Superior temporal gyrus (tissue), 1 donor: ENCODE data around the gene GJB6.
A peak's percentile ranks its signal among the peaks of the same experiment; 100 is the strongest.

Experiments
- DNase-seq: peaks from one replicate; pipeline ENCODE4 v3.0.0-alpha.2; 2016; ENCODE audit errors: extremely low spot score

GJB6 gene

DNA sequence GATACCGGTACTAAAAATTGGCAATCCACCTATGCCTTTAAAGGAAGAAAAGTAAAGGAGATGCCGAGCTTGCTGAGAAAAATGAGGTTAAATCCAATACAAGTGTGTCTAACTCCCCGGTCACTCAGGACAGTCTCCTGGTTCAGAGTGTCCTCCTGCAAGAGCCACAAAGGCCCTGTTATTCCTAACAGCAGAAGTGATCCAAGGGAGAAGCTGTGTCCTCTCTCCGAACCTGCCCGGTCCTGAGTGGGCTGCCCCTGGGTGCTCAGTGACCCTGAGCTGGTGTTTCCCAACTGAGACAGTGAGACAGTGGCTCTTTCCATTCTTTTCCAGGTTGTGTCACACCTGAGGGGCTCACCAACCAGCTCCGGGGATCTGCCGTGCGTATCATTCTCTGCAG lies 4.8 kb downstream of the GJB6 start:
- DNase-seq, result no peak

DNA sequence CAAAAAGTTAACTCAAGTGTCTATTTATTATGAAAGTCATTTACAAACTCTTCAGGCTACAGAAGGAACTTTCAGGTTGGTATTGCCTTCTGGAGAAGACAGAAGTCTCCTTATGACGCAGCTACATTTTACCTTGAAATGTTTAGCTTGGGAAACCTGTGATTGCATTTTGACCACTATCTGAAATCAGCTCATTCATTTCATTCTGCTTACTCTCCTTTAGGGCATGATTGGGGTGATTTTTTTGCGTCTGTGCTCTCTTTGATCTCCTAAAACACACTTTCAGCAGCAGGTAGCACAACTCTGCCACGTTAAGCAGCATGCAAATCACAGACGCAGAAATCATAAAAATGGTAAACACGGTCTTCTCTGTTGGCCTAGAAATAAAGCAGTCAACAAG lies 9.6 kb downstream of the GJB6 start:
- no peak for DNase-seq

DNA sequence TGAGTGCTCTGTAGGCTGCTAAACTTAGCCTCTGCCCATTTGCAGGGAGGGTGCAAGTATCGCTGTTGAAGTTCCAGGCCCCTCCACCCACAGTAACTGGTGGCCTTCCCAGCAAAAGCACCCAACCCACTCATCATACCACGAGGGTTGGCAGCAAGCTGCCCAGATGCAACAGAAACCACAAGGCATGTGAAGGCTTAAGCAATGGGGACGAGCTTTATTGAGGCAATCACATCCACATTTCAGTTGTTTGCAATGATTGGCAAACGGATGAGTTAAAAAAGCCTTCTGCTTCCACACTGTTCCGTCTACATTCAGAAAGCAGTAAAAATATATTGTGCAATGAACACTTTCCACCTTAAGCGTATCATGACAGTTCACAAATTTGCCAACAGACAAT lies 10.3 kb downstream of the GJB6 start:
- DNase-seq, result no peak

DNA sequence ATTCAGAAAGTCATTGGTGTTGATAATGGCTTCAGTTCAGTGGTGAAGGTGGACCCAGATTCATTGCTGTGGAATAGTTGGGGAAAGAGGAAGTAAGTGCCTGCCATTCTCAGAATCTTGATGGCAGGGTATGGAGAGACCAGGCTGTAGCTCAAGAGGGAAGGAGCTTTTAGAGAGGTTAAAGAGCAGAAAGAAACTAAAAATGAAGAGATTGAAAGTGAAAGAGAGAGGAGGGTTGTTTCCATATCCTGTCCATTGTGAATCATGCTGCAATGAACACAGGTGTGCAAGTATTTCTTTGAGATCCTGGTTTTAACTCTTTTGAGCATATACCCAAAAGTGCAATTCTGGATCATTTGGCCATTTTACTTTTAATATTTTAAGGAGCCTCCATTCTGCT lies 12.5 kb downstream of the GJB6 start:
- DNase-seq, result no peak

DNA sequence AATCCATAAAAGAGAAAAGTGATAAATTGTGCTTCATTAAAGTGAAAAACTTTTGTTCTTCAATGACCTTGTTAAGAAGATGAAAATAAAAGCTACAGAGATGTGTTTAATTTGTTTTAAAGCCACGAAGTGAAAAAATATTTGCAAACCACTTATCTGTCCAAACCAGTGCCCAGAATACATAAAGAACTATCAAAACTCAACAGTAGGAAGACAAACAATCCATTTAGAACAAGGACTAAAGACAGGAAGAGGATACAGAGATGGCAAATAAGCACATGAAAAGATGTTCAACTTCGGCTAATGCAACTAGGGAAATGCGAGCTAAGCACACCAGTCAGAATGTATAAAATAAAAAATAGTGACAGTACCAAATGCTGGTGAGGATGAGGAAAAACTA lies 15.0 kb downstream of the GJB6 start:
- no peak for DNase-seq

DNA sequence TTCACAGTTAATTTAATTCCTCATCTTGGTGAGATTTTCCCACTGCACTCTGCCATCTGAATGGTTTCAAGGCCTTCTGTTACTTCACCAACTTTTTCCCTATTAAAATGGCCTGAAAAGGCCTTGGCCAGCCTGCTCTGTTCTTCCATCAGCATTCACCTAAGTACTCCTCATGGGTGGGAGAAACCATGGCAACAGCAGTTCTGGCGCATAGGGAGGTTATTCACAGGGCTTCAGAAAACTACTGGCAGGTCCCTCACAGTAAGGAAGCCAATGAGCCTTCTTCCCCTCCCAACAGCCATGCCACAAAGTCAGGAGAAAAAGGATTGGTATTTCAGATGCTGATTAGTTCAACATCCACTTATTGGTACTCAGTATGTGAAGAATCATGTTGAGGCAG lies 22.2 kb downstream of the GJB6 start:
- DNase-seq, result no peak

DNA sequence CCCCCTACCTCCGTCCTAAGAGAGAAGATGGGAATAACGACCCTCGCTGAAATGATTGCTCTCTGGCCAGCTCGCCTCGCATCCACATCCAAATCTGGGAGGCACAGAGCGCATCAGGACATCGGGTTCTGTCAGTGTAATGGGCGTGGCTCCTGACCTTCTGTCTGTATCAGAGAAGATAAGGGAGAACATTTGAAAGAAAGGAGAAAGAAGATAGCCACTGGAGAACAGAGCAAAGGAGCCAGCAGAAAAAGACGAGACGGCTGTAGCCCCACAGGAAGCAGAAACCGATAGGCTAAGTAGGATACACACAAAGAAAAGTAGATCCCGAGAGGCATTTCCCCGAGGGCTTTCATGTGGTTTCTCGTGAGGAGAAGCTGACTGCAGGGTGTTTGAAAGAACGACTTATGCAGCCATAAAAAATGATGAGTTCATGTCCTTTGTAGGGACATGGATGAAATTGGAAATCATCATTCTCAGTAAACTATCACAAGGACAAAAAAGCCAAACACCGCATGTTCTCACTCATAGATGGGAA lies 25.4 kb downstream of the GJB6 start:
- no peak for DNase-seq

DNA sequence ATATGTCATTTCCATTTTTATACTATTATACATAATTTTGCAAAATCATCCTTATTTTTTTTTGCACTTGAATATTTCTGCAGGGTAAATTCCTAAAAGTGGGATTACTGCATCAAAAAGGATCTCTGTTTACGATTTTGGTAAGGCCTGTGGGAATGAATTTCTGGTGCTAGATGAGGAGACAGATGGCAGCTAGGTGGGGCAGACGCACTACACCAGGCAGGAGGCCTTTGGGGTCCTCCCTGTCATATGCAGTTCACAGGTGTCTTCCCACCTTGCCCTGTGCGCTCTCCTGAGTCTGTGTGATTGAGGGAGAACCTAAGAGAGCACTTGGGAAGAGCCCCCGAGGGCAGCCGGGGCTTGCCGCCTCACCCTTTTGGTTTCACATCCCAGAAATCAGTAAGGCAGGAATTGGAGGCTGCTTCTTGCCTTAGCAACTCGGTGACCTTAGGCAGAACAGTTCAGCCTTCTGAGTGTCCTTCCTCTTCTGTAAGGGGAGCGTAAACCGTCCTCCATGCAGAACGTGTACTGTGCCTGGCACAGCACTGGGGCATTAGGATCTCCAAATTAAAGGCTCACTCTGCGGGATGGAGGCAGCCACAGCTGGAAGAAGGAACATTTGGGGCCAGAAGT lies 25.9 kb downstream of the GJB6 start:
- no peak for DNase-seq

DNA sequence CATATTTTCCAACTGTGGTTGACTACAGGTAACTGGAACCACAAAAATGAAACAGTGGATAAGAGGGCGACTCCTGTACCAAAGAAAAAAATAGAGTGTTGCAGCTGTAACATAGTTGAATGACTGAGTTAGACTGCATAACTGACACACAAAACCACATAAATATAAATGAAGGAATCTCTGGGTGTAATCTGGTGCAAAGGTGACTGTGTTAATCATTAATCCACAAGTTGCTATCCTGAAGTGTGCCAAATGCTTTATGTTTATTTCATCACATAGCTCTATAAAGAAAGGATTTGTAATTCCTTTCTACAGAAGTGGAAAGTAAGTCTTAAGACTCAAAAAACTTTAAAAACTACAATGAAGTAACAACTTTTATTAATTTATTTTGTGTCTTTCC lies 33.3 kb downstream of the GJB6 start:
- no peak for DNase-seq

DNA sequence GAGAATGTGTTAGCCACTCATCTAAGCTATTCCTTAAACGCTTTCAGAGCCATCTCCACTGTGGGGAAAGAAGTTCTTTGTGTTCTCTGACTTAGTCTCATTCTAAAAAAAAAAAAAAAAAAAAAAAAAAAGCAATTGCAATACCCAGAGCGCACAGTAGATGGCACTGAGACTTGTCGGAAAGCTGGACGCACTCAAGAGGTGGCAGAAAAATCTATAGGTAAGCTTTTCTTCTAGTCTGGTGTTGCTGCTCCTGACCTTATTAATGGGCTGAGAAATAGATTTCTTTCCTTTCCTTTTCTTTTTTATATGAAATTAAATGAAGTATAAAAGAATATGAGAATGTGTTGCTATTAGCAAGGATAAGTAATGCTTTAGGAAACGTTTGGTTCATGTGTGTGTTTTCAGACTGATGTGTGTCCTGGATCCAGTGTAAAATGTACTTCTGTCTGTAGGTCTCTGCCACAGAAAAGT lies 34.7 kb downstream of the GJB6 start:
- DNase-seq, result peak; percentile 83

DNA sequence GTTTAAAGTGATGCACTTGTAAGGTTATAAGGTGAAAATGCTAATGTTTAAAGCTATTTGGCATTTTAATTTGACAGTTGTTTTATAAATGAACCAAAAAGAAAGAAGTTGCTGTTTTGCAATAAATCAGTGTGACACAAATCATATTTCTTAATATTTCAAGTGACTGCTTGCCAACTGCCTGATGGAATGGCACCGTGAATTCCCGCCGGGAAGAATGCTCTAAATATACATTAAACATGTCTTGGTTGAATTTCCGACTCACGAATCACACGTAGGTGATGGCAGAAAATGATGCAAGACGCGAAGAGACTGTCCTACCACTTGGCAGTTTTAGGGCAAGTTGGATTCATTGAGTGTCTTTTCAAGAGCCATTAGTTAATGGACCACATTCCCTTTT lies 36.3 kb downstream of the GJB6 start:
- DNase-seq, result no peak

DNA sequence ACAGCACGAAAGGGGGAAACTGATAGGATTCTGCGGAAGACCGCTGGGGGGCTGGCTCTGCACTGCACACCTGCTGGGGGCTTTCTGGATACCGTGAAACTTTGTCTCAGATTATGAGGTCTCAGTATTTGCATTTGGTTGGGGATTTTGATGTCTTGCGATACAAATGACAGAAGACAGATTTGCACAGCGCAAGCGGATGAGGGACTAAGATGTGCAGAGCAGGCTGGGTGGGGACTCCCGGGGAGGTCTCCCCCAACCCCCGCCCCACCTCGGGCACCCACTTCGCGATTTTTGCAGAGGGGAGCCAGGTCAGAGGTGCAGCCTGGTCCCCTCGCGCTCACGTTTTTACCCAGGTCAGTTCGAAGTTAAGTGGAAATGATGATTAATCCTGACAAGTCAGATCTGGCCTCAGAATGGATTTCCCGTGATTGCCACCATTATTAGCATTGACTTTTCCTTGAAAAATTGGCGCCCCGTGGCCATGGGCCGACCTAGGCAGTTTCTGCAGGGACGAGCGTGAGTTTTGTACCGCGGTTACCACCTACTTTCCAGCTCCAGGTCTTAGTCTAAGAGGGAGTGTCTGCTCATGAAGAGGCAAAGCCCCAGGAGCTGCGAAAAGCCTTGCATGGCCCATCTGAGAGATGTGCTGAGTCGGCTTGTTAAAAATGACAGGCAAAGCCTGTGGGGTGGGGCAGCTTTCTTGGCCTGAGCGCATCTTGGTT lies 38.0 kb downstream of the GJB6 start:
- no peak for DNase-seq

DNA sequence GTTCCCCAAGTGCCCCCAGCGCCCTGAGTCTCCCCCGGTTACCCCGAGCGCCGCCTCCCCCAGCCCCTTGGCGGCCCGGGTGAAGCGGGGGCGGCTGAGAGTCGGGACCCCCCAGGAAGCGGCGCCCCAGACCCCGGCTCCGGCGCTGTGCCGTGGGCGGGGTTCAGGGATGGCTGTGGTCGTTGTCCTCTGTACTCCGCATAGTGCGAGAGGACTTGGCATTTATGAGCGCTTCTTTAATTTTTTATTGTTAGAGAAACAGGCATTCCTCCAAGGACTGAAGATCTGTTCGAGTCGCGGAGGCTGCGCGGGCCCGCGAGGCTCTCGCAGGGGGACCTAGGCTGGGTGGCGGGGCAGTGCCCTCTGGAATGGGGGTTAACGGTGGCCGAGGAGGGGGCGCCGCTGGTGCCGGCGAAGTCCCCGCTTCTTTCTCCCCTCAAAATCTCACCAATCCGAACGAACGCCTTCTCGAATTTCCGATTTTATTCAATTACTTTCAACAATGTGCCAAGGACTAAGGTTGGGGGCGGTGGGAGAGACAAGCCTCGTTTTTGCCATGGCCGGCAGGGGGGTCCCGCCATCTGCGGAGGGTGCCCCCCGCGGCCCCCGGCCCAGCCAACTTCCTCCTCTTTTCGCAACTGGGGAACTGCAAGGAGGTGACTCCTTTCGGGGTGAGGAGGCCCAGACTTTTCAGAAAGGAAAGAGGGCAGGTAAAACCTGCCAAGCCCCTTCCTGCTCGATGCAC lies 38.8 kb downstream of the GJB6 start:
- DNase-seq, result no peak

DNA sequence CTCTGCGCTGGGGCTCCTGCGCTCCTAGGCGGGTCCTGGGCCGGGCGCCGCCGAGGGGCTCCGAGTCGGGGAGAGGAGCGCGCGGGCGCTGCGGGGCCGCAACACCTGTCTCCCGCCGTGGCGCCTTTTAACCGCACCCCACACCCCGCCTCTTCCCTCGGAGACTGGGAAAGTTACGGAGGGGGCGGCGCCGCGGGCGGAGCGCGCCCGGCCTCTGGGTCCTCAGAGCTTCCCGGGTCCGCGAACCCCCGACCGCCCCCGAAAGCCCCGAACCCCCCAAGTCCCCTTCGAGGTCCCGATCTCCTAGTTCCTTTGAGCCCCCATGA lies 39.3 kb downstream of the GJB6 start, which contains the start of gene GJB2:
Gene GJB2, minus strand, starts transcription at position 103 of the 326 bp plus-strand sequence. CDS start 3,357 bp downstream, outside the sequence.
- no peak for DNase-seq

DNA sequence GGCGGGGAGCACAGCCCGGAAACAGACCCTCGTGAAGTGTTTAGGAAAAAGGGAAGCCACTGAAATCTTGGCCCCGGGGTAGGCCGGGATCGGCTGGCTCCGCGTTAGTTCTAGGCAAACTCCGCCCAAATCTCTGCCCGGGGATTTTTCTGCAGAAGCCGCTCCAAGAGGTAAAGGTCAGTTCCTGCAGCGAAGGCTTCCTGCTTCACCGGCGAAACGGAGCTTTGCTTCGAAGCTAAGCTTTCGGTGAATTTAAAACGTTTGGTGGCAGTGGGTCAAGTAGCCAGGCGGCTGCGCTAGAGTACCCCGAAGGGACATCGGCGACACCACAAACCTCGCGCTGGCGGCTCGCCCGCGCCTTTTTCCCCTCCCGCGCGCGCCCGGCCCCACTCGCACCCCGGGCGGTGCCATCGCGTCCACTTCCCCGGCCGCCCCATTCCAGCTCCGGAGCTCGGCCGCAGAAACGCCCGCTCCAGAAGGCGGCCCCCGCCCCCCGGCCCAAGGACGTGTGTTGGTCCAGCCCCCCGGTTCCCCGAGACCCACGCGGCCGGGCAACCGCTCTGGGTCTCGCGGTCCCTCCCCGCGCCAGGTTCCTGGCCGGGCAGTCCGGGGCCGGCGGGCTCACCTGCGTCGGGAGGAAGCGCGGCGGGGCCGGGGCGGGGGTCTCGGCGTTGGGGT lies 39.8 kb downstream of the GJB6 start:
- DNase-seq, result no peak

DNA sequence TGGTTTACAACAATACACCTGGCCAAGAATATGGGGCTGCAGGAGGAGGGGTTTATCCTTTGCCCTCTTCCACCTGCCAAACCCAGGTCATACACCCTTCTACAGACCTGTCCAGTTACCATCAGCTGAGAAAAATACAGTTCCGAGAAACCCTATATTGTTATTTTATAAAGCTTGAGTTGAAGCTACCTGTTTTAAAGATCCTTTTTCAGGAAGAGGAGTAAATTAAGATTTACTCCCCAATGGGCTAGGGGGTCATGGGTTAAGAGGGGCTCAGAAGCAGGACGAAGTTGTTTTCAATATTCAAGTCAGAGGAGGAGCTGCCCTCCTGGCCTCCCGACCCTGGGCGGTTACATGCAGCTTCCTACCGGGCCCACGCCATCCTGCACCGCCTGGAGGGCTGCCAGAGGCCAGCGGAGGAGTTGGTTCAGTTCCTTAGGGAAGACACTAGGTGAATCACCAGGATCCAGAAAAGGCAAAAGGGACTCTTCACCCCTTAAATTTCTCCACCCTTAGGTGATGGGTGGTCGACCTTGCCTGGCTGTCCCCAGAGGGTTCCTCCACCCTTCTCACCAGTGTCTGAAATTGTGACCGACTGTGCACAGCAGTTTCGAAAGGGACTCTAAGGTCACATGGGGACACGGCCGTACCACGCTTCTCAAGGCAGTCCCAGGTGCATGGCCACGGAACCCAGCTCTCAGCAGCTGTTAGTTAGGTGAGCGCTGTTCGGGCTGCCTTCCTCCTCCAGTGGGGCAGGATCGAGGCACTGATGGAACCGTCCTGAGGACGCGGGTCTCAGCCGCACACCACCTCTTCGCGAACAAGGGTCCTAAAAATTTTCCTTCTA lies 40.6 kb downstream of the GJB6 start:
- no peak for DNase-seq

DNA sequence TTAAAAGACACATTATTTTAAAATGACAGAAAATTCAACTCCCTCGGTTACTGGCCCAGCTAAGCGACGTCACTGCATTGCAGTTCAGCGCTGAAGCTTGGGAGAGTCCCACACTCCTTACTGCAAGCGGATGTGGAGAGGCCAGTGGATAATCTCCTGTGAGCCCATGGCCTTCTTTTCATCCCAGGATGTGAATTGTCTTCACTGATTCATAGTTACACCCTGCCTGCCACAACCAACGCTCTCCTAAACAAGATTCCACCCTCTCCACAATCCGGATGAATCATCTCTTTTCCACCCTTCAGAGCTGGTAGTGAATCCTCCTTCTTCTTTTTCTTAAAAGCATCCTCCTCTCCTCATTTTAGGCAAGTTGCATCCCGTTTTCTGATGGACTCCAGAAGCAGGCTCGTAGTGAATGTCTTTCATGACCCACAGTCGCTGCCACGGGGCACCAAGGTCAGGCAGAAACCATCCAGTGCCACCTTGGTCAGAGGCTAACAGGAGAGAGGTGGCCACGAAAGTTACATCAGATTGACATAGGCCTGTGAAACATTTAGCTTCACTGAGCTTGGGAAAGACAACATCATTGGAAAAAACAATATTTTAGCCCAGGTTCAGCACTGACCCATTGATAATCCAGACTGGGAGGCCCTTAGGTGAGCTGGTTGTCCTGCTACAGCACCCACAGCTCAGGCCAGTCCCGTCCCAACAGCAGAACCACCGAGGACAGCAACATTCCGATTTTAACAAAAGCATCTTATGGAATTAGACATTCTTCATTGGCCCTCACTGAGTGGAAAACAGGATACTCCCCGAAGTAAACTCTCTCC lies 41.4 kb downstream of the GJB6 start:
- no peak for DNase-seq

DNA sequence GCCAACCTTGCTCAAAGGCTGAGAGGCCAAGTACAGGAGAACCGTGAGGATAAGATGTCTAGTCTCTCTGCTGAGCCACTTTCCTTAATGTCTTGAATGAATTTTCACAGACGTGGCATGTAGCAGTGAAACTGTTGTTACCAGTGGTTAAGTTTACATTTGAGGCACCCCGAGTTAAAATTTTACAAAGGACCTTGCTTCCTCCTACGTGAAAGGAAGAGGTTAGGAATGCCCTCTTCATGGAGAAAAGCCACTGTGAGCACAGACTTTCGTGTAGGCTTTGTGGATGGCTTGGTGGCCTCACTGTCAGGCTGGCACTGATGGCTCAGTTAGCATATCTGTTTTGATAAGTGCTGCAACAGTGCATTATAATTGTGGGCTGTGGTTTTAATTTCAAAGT lies 42.0 kb downstream of the GJB6 start:
- DNase-seq, result no peak

DNA sequence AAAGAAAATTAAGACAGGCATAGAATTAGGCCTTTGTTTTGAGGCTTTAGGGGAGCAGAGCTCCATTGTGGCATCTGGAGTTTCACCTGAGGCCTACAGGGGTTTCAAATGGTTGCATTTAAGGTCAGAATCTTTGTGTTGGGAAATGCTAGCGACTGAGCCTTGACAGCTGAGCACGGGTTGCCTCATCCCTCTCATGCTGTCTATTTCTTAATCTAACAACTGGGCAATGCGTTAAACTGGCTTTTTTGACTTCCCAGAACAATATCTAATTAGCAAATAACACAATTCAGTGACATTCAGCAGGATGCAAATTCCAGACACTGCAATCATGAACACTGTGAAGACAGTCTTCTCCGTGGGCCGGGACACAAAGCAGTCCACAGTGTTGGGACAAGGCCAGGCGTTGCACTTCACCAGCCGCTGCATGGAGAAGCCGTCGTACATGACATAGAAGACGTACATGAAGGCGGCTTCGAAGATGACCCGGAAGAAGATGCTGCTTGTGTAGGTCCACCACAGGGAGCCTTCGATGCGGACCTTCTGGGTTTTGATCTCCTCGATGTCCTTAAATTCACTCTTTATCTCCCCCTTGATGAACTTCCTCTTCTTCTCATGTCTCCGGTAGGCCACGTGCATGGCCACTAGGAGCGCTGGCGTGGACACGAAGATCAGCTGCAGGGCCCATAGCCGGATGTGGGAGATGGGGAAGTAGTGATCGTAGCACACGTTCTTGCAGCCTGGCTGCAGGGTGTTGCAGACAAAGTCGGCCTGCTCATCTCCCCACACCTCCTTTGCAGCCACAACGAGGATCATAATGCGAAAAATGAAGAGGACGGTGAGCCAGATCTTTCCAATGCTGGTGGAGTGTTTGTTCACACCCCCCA lies 43.2 kb downstream of the GJB6 start:
- DNase-seq, result no peak
